CD14-positive monocyte (primary cell): ENCODE results near the gene MT1A. TPM values are rescaled to one million over a fixed set of nuclear protein-coding genes. Genes with fewer than 3 reads are reported as not detected.
"Not testable (repeated sequence)": the region's sequence is repeated elsewhere in the genome, so short reads cannot be mapped to it uniquely, and the experiment has no call there.

Source experiments
- DNase-seq, 3 donors: peaks; one replicate each; pipeline ENCODE4 v3.0.0-alpha.2; 2011 to 2022
- H2AFZ ChIP-seq: 2 replicates; pipeline ENCODE4 v1.6.0; 2012; ENCODE audit warnings: mild to moderate bottlenecking, low read depth, low read length, inconsistent platforms; ENCODE audit not compliant: insufficient read depth, poor library complexity, severe bottlenecking
- H3K27ac ChIP-seq, 2 donors: 1 replicate in 1 of 2; 2 replicates in 1 of 2; pipeline ENCODE4 v1.5.1; 2012 to 2013; ENCODE audit warnings: low read length in 2 of 2, control low read depth in 1 of 2, inconsistent platforms in 1 of 2, low read depth in 1 of 2, mild to moderate bottlenecking in 1 of 2
- H3K27me3 ChIP-seq, 2 donors: one replicate each; pipeline versions ENCODE4 v1.6.0 to v1.6.1; 2011 to 2013; ENCODE audit warnings: low read length in 2 of 2; ENCODE audit not compliant: control insufficient read depth in 2 of 2, insufficient read depth in 2 of 2
- H3K36me3 ChIP-seq, 2 donors: replicated peaks in 1 of 2; 1 replicate in 1 of 2; 2 replicates in 1 of 2; pipeline versions ENCODE4 v1.5.1 to v1.6.1; 2012 to 2013; ENCODE audit warnings: low read length in 2 of 2, control low read depth in 1 of 2, inconsistent platforms in 1 of 2, mild to moderate bottlenecking in 1 of 2; ENCODE audit not compliant: insufficient read depth in 2 of 2, control insufficient read depth in 1 of 2
- H3K4me1 ChIP-seq, 2 donors: 1 replicate in 1 of 2; 2 replicates in 1 of 2; pipeline versions ENCODE4 v1.5.1 to v1.6.1; 2012 to 2013; ENCODE audit warnings: low read length in 2 of 2, control low read depth in 1 of 2, inconsistent platforms in 1 of 2, mild to moderate bottlenecking in 1 of 2, moderate library complexity in 1 of 2; ENCODE audit not compliant: insufficient read depth in 2 of 2, control insufficient read depth in 1 of 2
- H3K4me2 ChIP-seq: replicated peaks from 2 replicates; pipeline ENCODE3; 2012; ENCODE audit warnings: low read length, moderate library complexity, mild to moderate bottlenecking; ENCODE audit not compliant: poor library complexity, severe bottlenecking; ENCODE audit errors: extremely low read depth
- H3K4me3 ChIP-seq, 3 experiments: fragments of 200-600 bp in 1 of 3; sonication (generic) in 1 of 3; replicated peaks in 1 of 3; 1 replicate in 2 of 3; 2 replicates in 1 of 3; pipeline ENCODE4 v1.5.1; 2011 to 2013; ENCODE audit warnings: low read length in 3 of 3, mild to moderate bottlenecking in 3 of 3, control low read depth in 2 of 3, low read depth in 2 of 3, inconsistent platforms in 1 of 3, moderate library complexity in 1 of 3
- H3K79me2 ChIP-seq: 2 replicates; pipeline ENCODE4 v1.6.0; 2012; ENCODE audit warnings: mild to moderate bottlenecking, control low read depth, inconsistent platforms, low read length, moderate library complexity; ENCODE audit not compliant: insufficient read depth
- H3K9ac ChIP-seq: 2 replicates; pipeline ENCODE4 v1.6.0; 2017; ENCODE audit warnings: low read length, mild to moderate bottlenecking; ENCODE audit not compliant: insufficient read depth, poor library complexity, severe bottlenecking
- H3K9me3 ChIP-seq, 2 donors: replicated peaks in 1 of 2; 1 replicate in 1 of 2; 2 replicates in 1 of 2; pipeline versions ENCODE4 v1.5.1 to v1.6.1; 2012 to 2013; ENCODE audit warnings: low read length in 2 of 2, control low read depth in 1 of 2; ENCODE audit not compliant: control insufficient read depth in 1 of 2, insufficient read depth in 1 of 2
- H4K20me1 ChIP-seq: 2 replicates; pipeline ENCODE4 v1.6.0; 2012; ENCODE audit warnings: mild to moderate bottlenecking, low read length, control low read depth, moderate library complexity; ENCODE audit not compliant: insufficient read depth
- H3K27ac Mint-ChIP-seq, 7 donors: one replicate each; pipeline ENCODE4 v1.8.0; 2020; ENCODE audit warnings: mild to moderate bottlenecking in 7 of 7, mixed read lengths in 7 of 7, moderate library complexity in 6 of 7, inconsistent platforms in 2 of 7
- H3K27me3 Mint-ChIP-seq, 3 donors: one replicate each; pipeline ENCODE4 v1.8.0; 2021 to 2022; ENCODE audit warnings: low read depth in 3 of 3, mild to moderate bottlenecking in 3 of 3, mixed read lengths in 3 of 3, moderate library complexity in 3 of 3, inconsistent platforms in 1 of 3
- H3K36me3 Mint-ChIP-seq, 2 donors: one replicate each; pipeline ENCODE4 v1.8.0; 2020; ENCODE audit warnings: mixed read lengths in 2 of 2, inconsistent platforms in 1 of 2, mild to moderate bottlenecking in 1 of 2
- H3K4me1 Mint-ChIP-seq: one replicate; pipeline ENCODE4 v1.8.0; 2020; ENCODE audit warnings: mild to moderate bottlenecking, mixed read lengths
- H3K4me3 Mint-ChIP-seq, 2 donors: one replicate each; pipeline ENCODE4 v1.8.0; 2020; ENCODE audit warnings: mild to moderate bottlenecking in 2 of 2, mixed read lengths in 2 of 2, moderate library complexity in 1 of 2
- H3K9me3 Mint-ChIP-seq, 7 donors: one replicate each; pipeline ENCODE4 v1.8.0; 2020 to 2022; ENCODE audit warnings: mixed read lengths in 7 of 7, mild to moderate bottlenecking in 6 of 7, moderate library complexity in 6 of 7, inconsistent platforms in 2 of 7
- WGBS: methylation state at CpG from one replicate; pipeline ENCODE4 v1.1.5; 2013; ENCODE audit warnings: missing lambda C conversion rate; ENCODE audit not compliant: insufficient coverage; 5-methylcytosine and 5-hydroxymethylcytosine counted together
- intact Hi-C, 2 donors: fragments of 100-400 bp; cut with micrococcal nuclease; formaldehyde crosslinking; loops; one replicate each; pipeline versions ENCODE4 v1.15.0 to v1.15.1; 2023
- polyA plus RNA-seq, 3 donors: library from polyadenylated mRNA; depleted of rRNA in 1 of 3; unstranded in 2 of 3; stranded (reverse) in 1 of 3; fragments of 300-500 nt in 2 of 3; fragments of >200 nt in 1 of 3; fragmentation: Illumina TruSeq in 2 of 3; gene quantifications; 1 replicate in 2 of 3; 2 replicates in 1 of 3; pipeline ENCODE4 v1.2.3, GENCODE V29; 2012 to 2021
- TF ChIP-seq, protein P1 (sequence below): fragments of 200-600 bp; IDR thresholded peaks from one replicate; pipeline ENCODE4 v1.8.0; 2022; ENCODE audit warnings: antibody characterized with exemption, mild to moderate bottlenecking

The MT1A gene
- polyA plus RNA-seq, 3 donors: not detected

DNA sequence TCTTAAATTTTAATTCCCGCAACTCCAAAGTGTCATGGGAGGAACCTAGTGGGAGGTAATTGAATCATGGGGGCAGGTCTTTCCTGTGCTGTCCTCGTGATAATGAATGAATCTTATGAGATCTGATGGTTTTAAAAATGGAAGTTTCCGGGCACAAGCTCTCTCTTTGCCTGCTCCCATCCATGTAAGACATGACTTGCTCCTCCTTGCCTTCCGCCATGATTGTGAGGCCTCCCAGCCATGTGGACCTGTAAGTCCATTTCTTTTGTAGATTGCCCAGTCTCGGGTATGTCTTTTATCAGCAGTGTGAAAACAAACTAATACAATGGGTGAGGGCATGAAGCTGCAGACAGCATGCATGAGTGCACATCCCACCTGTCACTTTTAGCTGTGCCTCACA is 15.3 kb upstream of the MT1A start:
- peak overlapping the region in 1 of 2 donors; percentile 40 for H3K4me3 Mint-ChIP-seq
- H3K27ac Mint-ChIP-seq, H3K4me3 ChIP-seq, H3K9me3 ChIP-seq, intact Hi-C loops, DNase-seq, H3K27ac ChIP-seq, H3K9ac ChIP-seq, H3K79me2 ChIP-seq, H3K36me3 Mint-ChIP-seq, H3K9me3 Mint-ChIP-seq, H2AFZ ChIP-seq, H4K20me1 ChIP-seq, H3K36me3 ChIP-seq, H3K4me2 ChIP-seq: not testable (repeated sequence)
- peaks cover 50 to 69% (median 59%) of the 10 kb centered on the region in 3 donors for H3K27me3 Mint-ChIP-seq
- peaks cover 16 to 22% of the 10 kb centered on the region in 2 donors for H3K4me1 ChIP-seq
- 100% methylated on average over 1 of the region's 5 CpGs for WGBS
- H3K4me1 Mint-ChIP-seq: peaks cover 21% of the 10 kb centered on the region
- H3K27me3 ChIP-seq: peaks cover 10 to 48% of the 10 kb centered on the region in 2 donors

DNA sequence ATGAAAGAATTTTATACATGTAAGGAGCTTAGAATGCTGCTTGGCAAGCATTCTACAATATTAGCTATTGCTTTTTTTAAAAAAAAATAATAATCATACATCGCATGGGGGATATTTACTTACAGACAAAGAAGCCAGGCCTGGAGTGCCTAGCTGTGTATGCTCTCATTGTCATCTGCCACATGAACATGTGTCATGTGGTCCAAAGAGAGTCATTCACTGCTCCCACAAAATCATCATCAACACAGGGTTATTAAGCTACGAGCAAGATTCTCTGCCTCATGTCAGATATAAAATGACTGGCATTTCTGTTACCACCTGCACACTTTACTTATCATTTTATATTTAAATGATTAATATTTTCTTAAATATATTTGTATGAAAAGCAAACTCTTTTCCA is 14.8 kb upstream of the MT1A start:
- Histone ChIP-seq H3K9ac (no peak overlapping the region), H2AFZ (no peak overlapping the region), H3K4me1 (peaks cover 16 to 22% of the 10 kb centered on the region in 2 donors), H3K27ac (no peak overlapping the region), H4K20me1 (no peaks in the 10 kb centered on the region), H3K9me3 (no peaks in the 10 kb centered on the region), H3K79me2 (no peaks in the 10 kb centered on the region), H3K4me2 (no peak overlapping the region), H3K4me3 (no peak overlapping the region), H3K27me3 (peaks cover 6 to 47% of the 10 kb centered on the region in 2 donors), H3K36me3 (no peaks in the 10 kb centered on the region)
- intact Hi-C loops: no loop called here
- Mint-ChIP-seq H3K9me3 (peaks cover 0 to 7% (median 0%) of the 10 kb centered on the region in 7 donors), H3K27ac (no peak overlapping the region), H3K4me1 (peaks cover 21% of the 10 kb centered on the region), H3K4me3 (no peak overlapping the region), H3K27me3 (peaks cover 46 to 67% (median 59%) of the 10 kb centered on the region in 3 donors), H3K36me3 (peaks cover 0 to 6% of the 10 kb centered on the region in 2 donors)
- whole genome bisulfite sequencing: no CpG with 5 or more reads among the region's 2 CpGs
- DNase-seq: no peak
- TF ChIP-seq, protein P1, sequence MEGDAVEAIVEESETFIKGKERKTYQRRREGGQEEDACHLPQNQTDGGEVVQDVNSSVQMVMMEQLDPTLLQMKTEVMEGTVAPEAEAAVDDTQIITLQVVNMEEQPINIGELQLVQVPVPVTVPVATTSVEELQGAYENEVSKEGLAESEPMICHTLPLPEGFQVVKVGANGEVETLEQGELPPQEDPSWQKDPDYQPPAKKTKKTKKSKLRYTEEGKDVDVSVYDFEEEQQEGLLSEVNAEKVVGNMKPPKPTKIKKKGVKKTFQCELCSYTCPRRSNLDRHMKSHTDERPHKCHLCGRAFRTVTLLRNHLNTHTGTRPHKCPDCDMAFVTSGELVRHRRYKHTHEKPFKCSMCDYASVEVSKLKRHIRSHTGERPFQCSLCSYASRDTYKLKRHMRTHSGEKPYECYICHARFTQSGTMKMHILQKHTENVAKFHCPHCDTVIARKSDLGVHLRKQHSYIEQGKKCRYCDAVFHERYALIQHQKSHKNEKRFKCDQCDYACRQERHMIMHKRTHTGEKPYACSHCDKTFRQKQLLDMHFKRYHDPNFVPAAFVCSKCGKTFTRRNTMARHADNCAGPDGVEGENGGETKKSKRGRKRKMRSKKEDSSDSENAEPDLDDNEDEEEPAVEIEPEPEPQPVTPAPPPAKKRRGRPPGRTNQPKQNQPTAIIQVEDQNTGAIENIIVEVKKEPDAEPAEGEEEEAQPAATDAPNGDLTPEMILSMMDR: no peak
